OCI-LY1 (cell line): ENCODE data around the gene IL17RD.

Experiments used
- H2AFZ ChIP-seq: fragments of 200-600 bp; sonication (generic), shearing (Covaris generic); 2 replicates; pipeline ENCODE4 v1.6.0; 2014; ENCODE audit warnings: antibody characterized with exemption, mild to moderate bottlenecking, low read length
- H3F3A ChIP-seq: fragments of 200-600 bp; sonication (generic), shearing (Covaris generic); 2 replicates; pipeline ENCODE4 v1.6.0; 2014; ENCODE audit warnings: mild to moderate bottlenecking, antibody characterized with exemption, low read length, moderate library complexity; ENCODE audit not compliant: insufficient read depth
- H3K27ac ChIP-seq: fragments of 200-600 bp; sonication (generic); 2 replicates; pipeline ENCODE4 v1.5.1; 2014; ENCODE audit warnings: low read length, mixed run types, mild to moderate bottlenecking, low read depth; ENCODE audit not compliant: poor library complexity, severe bottlenecking
- H3K27me3 ChIP-seq: fragments of 200-600 bp; sonication (generic); 2 replicates; pipeline ENCODE4 v1.6.0; 2014; ENCODE audit warnings: antibody characterized with exemption, mild to moderate bottlenecking, low read length, moderate library complexity; ENCODE audit not compliant: insufficient read depth
- H3K36me3 ChIP-seq: fragments of 200-600 bp; sonication (generic); 2 replicates; pipeline ENCODE4 v1.6.1; 2014; ENCODE audit warnings: mild to moderate bottlenecking, antibody characterized with exemption, low read length, moderate library complexity, mixed read lengths; ENCODE audit not compliant: insufficient read depth
- H3K4me1 ChIP-seq: fragments of 200-600 bp; sonication (generic); 2 replicates; pipeline ENCODE4 v1.5.1; 2014; ENCODE audit warnings: mild to moderate bottlenecking, low read length, moderate library complexity; ENCODE audit not compliant: insufficient read depth, severe bottlenecking
- H3K4me2 ChIP-seq: fragments of 200-600 bp; sonication (generic), shearing (Covaris generic); 2 replicates; pipeline ENCODE4 v1.6.1; 2014; ENCODE audit warnings: low read length
- H3K4me3 ChIP-seq: fragments of 200-600 bp; sonication (generic); 2 replicates; pipeline ENCODE4 v1.5.1; 2014; ENCODE audit warnings: low read length, low read depth, mild to moderate bottlenecking, mixed read lengths; ENCODE audit not compliant: poor library complexity, severe bottlenecking
- H3K79me2 ChIP-seq: fragments of 200-600 bp; shearing (Covaris generic); 2 replicates; pipeline ENCODE4 v1.6.1; 2016; ENCODE audit warnings: mixed run types, low read length, mixed read lengths; ENCODE audit not compliant: insufficient read depth
- H3K9ac ChIP-seq: fragments of 200-600 bp; sonication (generic), shearing (Covaris generic); 2 replicates; pipeline ENCODE4 v1.6.1; 2014; ENCODE audit warnings: mild to moderate bottlenecking, low read length, mixed read lengths
- H3K9me2 ChIP-seq: fragments of 200-600 bp; sonication (generic), shearing (Covaris generic); 2 replicates; pipeline ENCODE4 v1.6.1; 2014; ENCODE audit warnings: low read depth, mild to moderate bottlenecking, low read length, mixed read lengths
- H3K9me3 ChIP-seq: fragments of 200-600 bp; shearing (Covaris generic); 2 replicates; pipeline ENCODE4 v1.6.1; 2014; ENCODE audit warnings: low read length, mixed read lengths
- H4K20me1 ChIP-seq: fragments of 200-600 bp; sonication (generic), shearing (Covaris generic); 2 replicates; pipeline ENCODE4 v1.6.0; 2016; ENCODE audit warnings: mild to moderate bottlenecking, low read length; ENCODE audit not compliant: insufficient read depth
- CTCF ChIP-seq: fragments of 200-600 bp; sonication (generic), shearing (Covaris generic); IDR thresholded peaks from 2 replicates; pipeline ENCODE4 v1.5.1; 2017; ENCODE audit warnings: mild to moderate bottlenecking, antibody characterized with exemption, low read length, moderate library complexity, mixed read lengths
- EZH2 ChIP-seq: fragments of 200-600 bp; sonication (generic), shearing (Covaris generic); IDR thresholded peaks from 2 replicates; pipeline ENCODE4 v1.8.0; 2017; ENCODE audit warnings: borderline replicate concordance, mixed run types, mild to moderate bottlenecking, antibody characterized with exemption, low read length, moderate library complexity, mixed read lengths

IL17RD gene

DNA sequence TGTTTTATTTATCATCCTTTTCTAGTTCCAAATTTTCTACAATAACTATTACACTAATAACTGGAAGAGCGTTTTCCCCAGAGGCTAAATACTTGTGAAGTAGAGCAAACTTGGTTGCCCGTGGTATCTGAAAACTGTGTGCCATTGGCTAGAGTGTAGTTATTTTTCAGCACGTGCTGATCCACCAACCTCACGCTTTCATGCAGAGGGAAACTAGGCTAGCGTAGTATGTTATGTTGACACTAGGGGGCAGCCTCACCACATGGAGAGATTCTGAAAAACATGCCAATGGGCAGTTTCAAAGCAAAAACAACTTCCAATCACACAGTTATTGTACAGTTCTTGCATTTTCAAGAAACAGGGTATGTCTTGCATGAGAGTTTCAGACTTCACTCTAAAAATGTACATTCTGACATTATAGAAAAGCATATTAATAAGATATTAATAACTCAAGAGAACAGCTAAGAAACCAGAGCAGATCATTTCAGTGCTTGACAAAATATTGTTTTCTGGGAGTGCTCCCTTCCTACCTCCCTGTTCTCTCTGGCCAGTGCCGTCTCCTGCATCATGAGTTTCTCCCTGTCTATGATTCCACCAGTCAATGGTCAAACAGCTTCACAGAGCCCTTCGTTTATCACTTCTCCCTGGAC, 65.0 kb downstream of the IL17RD start:
- Histone ChIP-seq H3K9me2 (no peaks in the 10 kb centered on the region), H3K4me2 (no peak overlapping the region), H3K27me3 (no peaks in the 10 kb centered on the region), H3F3A (no peaks in the 10 kb centered on the region), H3K36me3 (no peaks in the 10 kb centered on the region), H3K79me2 (no peaks in the 10 kb centered on the region), H3K27ac (no peak overlapping the region), H2AFZ (no peak overlapping the region), H3K4me1 (no peaks in the 10 kb centered on the region), H3K9me3 (no peaks in the 10 kb centered on the region), H4K20me1 (no peaks in the 10 kb centered on the region), H3K9ac (no peak overlapping the region), H3K4me3 (no peak overlapping the region)
- TF ChIP-seq CTCF: peak; percentile 84
- no peak for TF ChIP-seq EZH2

DNA sequence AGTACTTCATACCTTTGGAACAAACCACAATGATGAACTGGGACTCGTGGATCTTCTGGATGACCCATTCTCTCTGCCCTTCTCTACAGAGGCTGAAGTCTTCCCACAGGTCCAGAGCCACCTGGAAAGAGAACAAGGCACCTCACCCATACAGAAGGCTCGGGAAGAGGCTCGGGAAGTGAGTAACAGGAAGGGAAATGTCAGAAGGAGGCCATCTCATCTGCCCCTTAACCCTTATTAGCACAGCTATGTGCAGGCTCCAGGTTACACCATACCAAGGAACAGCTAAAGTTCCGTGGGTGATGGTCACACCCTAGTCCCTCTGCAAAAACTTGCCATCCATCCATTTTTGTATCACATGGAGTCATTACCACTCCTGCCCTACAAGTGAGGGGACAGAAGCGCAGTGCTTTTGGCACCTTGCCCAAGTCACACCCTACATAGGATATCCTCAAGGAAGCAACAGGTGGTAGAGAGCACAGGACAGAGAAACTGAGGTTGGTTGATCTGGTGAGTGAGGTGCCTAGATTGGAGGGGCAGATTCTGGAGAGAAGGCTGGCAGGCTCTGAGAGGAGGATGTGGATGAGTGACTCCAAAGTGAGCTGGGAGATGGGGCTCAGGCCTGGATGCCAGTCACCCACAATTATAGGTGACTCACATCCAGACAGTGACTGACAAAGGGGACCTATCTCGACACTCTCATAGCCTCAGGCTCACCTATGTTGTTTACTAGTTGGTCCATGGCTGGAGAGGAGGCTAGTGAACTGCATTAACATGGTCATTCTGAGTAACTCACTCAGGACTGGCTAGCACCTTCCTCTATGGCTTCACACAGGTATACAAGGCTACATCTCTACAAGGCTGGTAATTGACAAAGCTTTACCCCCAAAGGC, 66.5 kb downstream of the IL17RD start:
- Histone ChIP-seq H3K9ac (no peak overlapping the region), H3K27ac (no peak overlapping the region), H4K20me1 (no peaks in the 10 kb centered on the region), H2AFZ (no peak overlapping the region), H3K4me2 (no peak overlapping the region), H3K36me3 (no peaks in the 10 kb centered on the region), H3K9me2 (no peaks in the 10 kb centered on the region), H3K79me2 (no peaks in the 10 kb centered on the region), H3F3A (no peaks in the 10 kb centered on the region), H3K9me3 (no peaks in the 10 kb centered on the region), H3K4me1 (no peaks in the 10 kb centered on the region), H3K27me3 (no peaks in the 10 kb centered on the region), H3K4me3 (no peak overlapping the region)
- TF ChIP-seq CTCF: no peak
- no peak for TF ChIP-seq EZH2

DNA sequence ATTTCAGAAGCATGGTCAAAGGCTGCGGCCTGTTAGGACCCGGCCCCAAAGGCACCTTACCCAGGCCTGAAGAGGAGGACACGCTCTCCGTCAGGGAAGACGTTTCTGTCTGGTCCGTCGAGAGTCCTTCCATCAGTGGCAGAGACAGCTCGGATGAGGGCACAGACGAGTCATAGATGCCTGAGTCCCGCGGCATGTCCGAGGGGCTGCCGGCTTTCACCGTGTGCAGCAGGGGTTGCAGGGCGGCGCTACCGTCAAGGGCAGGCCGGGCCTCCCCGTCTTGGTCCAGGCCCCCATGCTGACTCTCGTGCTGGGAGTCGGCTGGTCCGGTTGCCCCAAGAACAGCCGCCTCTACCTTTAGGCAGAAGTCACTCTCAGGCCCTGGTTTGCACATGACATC, 67.6 kb downstream of the IL17RD start:
- no peaks in the 10 kb centered on the region for H3K27me3 ChIP-seq
- no peak overlapping the region for H3K4me2 ChIP-seq
- no peak overlapping the region for H3K9ac ChIP-seq
- H3K9me3 ChIP-seq: no peaks in the 10 kb centered on the region
- H3K9me2 ChIP-seq: no peaks in the 10 kb centered on the region
- no peak overlapping the region for H3K4me3 ChIP-seq
- no peaks in the 10 kb centered on the region for H3K36me3 ChIP-seq
- no peaks in the 10 kb centered on the region for H3K79me2 ChIP-seq
- no peaks in the 10 kb centered on the region for H4K20me1 ChIP-seq
- H3F3A ChIP-seq: no peaks in the 10 kb centered on the region
- no peak for TF ChIP-seq CTCF
- no peak for TF ChIP-seq EZH2
- no peaks in the 10 kb centered on the region for H3K4me1 ChIP-seq
- H3K27ac ChIP-seq: no peak overlapping the region
- H2AFZ ChIP-seq: no peak overlapping the region
